Stimulated activated CD4-positive, alpha-beta T cell treated with anti-CD3 and anti-CD28 coated beads, Interleukin-15, amount 100 ng/mL, for 1 hour (primary cell): Measurements from ENCODE around the gene DDX59.
"Not testable (repeated sequence)": the region's sequence is repeated elsewhere in the genome, so short reads cannot be mapped to it uniquely, and the experiment has no call there.

Experiments
- DNase-seq, 2 donors: peaks; one replicate each; pipeline ENCODE4 v3.0.0-alpha.2; 2020; ENCODE audit warnings: low read depth in 1 of 2, low spot score in 1 of 2

Gene DDX59

GRCh38 chr1:200630515-200630899 is 39.2 kb downstream of the DDX59 start:
- DNase-seq, result not testable (repeated sequence)

GRCh38 chr1:200629876-200630514 is 39.7 kb downstream of the DDX59 start:
- no peak for DNase-seq

GRCh38 chr1:200628223-200628881 is 41.4 kb downstream of the DDX59 start:
- DNase-seq, result peak in 1 of 2 donors; percentile 16

GRCh38 chr1:200627575-200628222 is 42.0 kb downstream of the DDX59 start:
- DNase-seq, result no peak

DNA sequence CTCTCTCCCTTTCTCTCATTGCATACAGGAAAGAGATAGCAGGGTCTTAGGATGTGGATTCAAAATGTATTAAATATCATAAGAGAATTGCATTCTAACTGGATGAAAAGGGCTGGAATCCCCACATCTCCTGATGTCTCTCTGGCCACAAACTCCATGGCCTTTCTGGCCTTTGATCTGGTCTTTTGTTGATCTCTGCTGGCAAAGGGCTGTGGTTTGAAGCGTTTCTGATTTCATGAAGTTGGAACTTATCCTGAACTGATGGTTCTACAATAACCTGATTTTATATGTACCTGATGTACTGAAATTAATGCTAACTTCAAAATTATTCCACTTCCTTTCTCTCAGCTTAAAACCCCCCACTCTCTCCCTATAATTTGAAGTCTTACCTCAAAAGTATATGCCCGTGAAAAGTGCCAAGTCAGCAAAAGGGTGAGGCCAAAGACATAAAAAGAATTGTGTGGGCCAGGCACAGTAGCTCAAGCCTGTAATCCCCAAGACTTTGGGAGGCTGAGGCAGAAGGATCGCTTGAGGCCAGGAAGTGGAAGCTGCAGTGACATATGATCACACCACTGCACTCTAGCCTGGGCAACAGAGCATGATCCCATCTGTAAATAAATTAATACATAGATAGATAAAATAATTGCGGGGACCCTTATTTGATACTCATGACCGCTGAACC is 42.7 kb downstream of the DDX59 start:
- DNase-seq, result no peak

DNA sequence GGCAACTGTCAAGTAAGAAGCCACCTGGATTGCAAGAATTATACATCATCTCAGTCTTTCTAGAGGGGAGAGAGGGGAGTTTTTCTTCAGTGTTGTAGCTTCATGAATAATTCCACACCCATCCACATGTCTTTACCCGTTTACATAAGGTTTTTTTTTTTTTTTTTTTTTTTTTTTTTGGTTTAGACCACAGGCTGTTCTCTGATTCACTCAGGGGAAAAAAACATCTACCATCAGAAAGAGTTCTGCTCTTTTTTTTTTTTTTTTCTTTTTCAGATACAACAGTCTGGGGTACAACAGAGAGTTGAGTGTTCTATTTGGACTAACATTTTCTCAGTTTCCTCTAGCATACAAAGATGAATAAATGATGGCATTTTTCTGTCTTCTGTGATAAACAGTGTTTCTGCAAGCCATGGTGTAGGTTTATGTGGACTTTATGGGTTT is 44.3 kb downstream of the DDX59 start:
- no peak for DNase-seq

- no peak for DNase-seq
These were observed 44.9 kb downstream of the DDX59 start for GRCh38 chr1:200624679-200625335.

- peak; percentile 78 to 83 for DNase-seq
These were observed 49.2 kb downstream of the DDX59 start, which contains the start of gene KIF14 for GRCh38 chr1:200620273-200621131. KIF14 (minus strand) TSS chr1:200620751; CDS start chr1:200618723, 2,028 bp downstream.

GRCh38 chr1:200619894-200620272 is 49.8 kb downstream of the DDX59 start:
- no peak for DNase-seq

DNA sequence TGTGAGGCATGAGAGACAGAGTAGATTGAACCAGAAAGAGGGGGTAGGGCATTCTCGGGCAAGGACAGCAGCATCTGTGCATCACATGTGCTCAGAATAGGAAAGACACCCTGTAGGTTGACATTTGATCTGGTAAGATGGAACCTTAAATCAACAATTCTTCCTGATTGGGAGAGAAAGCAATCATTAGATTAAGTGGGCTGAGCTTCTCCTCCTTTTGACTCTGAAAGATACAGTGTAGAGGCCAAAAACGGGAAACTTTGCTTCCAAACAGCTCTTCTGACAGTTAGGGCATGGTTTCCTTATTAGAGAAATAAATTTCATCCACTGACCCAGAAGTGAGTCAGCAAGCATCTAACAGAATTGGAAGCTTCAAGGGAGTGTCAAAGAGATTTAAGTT is 58.9 kb downstream of the DDX59 start:
- no peak for DNase-seq

DNA sequence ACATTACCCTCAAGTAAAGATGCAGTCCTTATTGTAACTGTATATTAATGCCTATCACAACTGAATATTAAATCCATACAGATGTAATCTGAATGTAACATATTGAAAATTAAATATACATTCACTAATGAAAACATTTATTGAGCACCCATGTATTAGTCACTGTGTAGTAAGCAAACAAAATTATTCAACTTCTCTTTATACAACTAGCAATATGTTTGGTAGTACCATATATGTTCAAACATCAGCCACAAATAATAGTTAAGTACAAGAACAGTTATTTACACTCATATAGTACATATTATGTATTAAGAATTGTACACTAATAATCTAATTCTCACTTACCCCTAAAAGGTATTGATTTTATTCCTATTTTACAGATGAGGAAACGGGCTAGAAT is 67.1 kb downstream of the DDX59 start:
- DNase-seq, result no peak
